ENCODE data around the gene KRT72.

DNA sequence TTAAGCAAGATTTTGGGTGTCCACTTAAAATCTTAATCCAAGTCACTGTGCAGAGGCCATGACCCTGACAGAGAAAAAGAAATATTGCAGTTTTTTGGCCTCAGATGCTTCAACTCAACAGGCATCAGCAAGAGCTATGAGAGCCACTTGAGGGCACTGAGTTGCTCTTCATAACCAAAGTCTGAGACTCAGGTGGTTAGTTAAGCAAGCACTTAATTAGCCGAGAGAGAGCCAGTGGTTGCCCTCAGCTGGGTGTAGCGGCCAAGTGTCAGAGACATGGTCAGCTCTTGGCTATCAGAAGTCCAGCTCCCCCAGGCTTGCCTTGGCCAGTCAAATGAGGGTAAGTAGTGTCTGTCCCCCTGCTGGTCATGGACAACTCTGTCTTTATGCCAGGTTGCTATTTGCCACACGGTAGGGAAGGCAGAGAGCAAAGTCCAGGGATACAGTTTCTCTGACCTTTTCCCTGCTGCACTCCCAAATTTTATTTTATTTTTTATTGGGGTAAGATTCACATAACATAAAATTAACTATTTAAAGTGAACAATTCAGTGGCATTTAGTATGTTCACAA, 39.3 kb downstream of the KRT72 start:
- TF ChIP-seq ZNF623 (tag by site-specific recombination; IDR thresholded peaks at IDR 0.05) (no peak), SETDB1 (IDR thresholded peaks at IDR 0.05; ENCODE audit: insufficient read length, low read length) (no peak), ZNF585B (tag by site-specific recombination; IDR thresholded peaks at IDR 0.05) (no peak), ZNF10 (tag by site-specific recombination; IDR thresholded peaks at IDR 0.05) (no peak)
- TF ChIP-seq, protein P1, sequence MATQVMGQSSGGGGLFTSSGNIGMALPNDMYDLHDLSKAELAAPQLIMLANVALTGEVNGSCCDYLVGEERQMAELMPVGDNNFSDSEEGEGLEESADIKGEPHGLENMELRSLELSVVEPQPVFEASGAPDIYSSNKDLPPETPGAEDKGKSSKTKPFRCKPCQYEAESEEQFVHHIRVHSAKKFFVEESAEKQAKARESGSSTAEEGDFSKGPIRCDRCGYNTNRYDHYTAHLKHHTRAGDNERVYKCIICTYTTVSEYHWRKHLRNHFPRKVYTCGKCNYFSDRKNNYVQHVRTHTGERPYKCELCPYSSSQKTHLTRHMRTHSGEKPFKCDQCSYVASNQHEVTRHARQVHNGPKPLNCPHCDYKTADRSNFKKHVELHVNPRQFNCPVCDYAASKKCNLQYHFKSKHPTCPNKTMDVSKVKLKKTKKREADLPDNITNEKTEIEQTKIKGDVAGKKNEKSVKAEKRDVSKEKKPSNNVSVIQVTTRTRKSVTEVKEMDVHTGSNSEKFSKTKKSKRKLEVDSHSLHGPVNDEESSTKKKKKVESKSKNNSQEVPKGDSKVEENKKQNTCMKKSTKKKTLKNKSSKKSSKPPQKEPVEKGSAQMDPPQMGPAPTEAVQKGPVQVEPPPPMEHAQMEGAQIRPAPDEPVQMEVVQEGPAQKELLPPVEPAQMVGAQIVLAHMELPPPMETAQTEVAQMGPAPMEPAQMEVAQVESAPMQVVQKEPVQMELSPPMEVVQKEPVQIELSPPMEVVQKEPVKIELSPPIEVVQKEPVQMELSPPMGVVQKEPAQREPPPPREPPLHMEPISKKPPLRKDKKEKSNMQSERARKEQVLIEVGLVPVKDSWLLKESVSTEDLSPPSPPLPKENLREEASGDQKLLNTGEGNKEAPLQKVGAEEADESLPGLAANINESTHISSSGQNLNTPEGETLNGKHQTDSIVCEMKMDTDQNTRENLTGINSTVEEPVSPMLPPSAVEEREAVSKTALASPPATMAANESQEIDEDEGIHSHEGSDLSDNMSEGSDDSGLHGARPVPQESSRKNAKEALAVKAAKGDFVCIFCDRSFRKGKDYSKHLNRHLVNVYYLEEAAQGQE (tag by site-specific recombination; IDR thresholded peaks at IDR 0.05), result no peak
- TF ChIP-seq, protein P2, sequence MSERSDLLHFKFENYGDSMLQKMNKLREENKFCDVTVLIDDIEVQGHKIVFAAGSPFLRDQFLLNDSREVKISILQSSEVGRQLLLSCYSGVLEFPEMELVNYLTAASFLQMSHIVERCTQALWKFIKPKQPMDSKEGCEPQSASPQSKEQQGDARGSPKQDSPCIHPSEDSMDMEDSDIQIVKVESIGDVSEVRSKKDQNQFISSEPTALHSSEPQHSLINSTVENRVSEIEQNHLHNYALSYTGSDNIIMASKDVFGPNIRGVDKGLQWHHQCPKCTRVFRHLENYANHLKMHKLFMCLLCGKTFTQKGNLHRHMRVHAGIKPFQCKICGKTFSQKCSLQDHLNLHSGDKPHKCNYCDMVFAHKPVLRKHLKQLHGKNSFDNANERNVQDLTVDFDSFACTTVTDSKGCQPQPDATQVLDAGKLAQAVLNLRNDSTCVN (tag by site-specific recombination; optimal IDR thresholded peaks at IDR 0.05), result no peak
- TF ChIP-seq, protein P3, sequence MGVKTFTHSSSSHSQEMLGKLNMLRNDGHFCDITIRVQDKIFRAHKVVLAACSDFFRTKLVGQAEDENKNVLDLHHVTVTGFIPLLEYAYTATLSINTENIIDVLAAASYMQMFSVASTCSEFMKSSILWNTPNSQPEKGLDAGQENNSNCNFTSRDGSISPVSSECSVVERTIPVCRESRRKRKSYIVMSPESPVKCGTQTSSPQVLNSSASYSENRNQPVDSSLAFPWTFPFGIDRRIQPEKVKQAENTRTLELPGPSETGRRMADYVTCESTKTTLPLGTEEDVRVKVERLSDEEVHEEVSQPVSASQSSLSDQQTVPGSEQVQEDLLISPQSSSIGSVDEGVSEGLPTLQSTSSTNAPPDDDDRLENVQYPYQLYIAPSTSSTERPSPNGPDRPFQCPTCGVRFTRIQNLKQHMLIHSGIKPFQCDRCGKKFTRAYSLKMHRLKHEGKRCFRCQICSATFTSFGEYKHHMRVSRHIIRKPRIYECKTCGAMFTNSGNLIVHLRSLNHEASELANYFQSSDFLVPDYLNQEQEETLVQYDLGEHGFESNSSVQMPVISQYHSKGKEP (tag by site-specific recombination; IDR thresholded peaks at IDR 0.05), result no peak
- TF ChIP-seq, protein P4, sequence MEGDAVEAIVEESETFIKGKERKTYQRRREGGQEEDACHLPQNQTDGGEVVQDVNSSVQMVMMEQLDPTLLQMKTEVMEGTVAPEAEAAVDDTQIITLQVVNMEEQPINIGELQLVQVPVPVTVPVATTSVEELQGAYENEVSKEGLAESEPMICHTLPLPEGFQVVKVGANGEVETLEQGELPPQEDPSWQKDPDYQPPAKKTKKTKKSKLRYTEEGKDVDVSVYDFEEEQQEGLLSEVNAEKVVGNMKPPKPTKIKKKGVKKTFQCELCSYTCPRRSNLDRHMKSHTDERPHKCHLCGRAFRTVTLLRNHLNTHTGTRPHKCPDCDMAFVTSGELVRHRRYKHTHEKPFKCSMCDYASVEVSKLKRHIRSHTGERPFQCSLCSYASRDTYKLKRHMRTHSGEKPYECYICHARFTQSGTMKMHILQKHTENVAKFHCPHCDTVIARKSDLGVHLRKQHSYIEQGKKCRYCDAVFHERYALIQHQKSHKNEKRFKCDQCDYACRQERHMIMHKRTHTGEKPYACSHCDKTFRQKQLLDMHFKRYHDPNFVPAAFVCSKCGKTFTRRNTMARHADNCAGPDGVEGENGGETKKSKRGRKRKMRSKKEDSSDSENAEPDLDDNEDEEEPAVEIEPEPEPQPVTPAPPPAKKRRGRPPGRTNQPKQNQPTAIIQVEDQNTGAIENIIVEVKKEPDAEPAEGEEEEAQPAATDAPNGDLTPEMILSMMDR (tag by site-specific recombination; IDR thresholded peaks at IDR 0.05), result no peak

All from HEK293 (cell line).